ENCODE data around the gene SIPA1.

SIPA1 gene, protein sequence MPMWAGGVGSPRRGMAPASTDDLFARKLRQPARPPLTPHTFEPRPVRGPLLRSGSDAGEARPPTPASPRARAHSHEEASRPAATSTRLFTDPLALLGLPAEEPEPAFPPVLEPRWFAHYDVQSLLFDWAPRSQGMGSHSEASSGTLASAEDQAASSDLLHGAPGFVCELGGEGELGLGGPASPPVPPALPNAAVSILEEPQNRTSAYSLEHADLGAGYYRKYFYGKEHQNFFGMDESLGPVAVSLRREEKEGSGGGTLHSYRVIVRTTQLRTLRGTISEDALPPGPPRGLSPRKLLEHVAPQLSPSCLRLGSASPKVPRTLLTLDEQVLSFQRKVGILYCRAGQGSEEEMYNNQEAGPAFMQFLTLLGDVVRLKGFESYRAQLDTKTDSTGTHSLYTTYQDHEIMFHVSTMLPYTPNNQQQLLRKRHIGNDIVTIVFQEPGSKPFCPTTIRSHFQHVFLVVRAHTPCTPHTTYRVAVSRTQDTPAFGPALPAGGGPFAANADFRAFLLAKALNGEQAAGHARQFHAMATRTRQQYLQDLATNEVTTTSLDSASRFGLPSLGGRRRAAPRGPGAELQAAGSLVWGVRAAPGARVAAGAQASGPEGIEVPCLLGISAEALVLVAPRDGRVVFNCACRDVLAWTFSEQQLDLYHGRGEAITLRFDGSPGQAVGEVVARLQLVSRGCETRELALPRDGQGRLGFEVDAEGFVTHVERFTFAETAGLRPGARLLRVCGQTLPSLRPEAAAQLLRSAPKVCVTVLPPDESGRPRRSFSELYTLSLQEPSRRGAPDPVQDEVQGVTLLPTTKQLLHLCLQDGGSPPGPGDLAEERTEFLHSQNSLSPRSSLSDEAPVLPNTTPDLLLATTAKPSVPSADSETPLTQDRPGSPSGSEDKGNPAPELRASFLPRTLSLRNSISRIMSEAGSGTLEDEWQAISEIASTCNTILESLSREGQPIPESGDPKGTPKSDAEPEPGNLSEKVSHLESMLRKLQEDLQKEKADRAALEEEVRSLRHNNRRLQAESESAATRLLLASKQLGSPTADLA

DNA sequence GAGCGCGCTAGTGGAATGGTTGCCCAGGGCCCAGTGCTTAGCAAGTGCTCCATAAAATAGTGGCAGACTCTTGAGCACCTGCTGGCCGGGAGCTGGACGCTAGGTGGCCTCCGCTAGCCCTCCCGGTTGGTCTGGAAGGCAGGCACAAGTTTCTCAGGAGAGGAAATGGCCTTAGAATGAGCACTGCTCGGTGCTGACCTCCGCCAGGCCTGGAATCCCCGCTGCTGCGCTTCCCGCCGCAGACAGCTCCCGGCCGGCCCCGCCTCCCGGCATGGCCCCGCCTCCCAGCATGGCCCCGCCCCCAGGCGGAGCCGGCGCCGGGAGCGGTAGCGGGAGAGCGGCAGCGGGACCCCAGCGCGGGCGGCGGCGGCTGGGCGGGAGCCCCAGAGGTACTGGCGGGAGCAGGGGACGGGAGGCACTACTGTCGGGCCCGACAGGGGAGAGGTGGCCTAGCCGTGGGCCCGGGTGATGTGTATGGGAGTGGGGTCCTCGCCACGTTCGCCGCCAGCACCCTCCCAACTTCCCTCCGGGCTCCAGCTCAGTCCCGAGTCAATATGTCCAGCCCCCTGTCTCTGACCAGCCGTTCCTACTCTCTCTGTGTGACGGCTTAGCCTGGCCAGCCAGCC is at the start of gene SIPA1:
SIPA1 (plus strand) TSS at position 308 of the 626 bp plus-strand sequence. CDS start 2,821 bp downstream, outside the sequence.
- no peak for DNase-seq (ENCODE audit: low read depth, low spot score)

DNA sequence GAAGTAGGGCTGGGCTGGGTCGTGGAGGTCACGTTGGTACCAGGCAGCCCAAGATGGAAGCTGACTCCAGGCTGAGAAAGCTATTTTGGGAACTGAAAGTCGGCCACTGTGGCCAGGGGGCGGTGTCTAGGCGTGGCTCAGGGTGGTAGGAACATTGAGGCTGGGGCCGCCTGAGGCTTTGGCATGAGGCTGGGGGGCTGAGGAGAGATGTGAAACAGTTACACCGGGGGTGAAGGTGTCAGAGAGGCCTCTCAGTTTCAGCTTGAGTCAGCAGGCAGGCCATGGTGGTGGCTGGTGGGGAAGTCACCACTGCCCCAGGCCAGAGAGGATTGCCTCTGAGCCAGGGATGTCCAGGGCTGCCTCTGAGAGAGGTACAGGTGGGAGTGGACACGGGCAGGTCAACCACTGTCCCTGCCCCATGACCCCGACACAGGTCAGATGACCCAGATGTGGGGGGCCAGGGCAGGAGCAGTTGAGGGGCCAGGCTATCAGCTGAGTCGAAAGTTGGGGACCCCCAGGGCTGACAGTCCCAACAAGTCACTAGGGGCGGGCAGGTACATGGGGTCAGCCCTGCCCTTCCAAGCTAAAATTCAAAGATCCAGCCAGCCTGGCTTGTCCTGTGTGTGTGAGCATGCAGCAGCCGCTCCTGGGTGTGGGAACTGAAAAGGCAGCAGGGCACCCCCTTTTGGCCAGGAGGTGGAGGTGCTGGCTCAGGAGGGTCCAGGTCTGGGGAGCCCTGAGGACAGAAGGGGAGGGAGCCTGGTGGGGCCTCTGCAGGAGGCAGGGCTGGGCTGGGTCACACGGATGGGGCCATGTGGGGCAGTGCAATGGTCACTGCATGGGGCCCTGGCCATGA is 49.5 kb upstream of the SIPA1 start:
- DNase-seq (ENCODE audit: low read depth, low spot score), result no peak

DNA sequence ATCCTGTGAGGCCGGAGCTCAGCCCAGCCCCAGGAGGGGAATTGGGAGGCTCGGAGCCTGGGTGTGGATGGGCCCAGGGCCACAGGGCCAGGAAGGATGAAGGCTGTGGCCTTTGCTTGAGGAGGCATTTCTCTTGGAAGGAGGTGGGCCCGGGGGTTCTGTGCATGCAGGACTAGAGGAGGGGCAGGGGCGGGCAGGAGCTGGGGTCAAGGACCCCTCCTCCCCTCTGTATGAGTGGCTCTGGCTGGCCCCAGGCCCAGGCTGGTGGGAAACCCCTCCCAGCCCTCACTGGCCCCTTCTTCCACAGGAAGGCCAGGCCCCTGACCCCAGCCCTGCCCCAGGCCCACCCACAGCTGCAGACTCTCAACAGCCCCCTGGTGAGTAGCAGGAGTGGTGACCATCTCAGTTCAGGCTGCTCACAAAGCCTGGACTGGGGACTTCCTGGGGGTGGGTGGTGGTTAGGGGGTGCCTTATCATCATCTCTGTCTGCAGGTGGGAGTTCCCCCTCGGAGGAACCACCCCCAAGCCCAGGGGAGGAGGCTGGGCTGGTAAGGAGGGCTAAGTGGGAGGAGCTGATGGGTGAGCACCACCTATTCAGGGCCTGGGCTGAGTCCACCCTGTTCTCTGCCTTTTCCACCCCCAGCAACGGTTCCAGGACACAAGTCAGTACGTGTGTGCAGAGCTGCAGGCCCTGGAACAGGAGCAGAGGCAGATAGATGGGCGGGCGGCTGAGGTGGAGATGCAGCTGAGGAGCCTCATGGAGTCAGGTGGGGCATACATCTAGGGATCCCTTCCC is 48.3 kb upstream of the SIPA1 start:
- DNase-seq (ENCODE audit: low read depth, low spot score), result no peak

DNA sequence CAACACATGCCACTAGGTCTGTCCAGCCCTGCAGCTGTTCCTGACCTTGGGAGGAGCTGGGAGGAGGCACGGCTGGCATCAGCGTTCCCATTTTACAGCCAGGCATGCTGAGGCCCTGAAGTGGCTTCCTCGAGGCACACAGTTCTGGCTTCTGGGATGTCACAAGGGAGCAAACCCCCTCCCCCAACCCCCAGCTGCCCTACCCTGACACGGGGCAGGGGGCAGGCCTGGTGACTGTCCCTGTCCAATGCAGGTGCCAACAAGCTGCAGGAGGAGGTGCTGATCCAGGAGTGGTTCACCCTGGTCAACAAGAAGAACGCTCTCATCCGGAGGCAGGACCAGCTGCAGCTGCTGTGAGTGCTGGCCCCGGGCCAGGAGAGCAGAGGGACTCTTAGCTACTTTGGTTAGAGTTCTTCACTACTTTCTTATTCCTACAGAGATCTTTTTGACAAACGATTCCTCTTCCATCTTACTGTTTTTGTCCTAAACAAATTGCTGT is 47.6 kb upstream of the SIPA1 start:
- DNase-seq (ENCODE audit: low read depth, low spot score), result no peak

DNA sequence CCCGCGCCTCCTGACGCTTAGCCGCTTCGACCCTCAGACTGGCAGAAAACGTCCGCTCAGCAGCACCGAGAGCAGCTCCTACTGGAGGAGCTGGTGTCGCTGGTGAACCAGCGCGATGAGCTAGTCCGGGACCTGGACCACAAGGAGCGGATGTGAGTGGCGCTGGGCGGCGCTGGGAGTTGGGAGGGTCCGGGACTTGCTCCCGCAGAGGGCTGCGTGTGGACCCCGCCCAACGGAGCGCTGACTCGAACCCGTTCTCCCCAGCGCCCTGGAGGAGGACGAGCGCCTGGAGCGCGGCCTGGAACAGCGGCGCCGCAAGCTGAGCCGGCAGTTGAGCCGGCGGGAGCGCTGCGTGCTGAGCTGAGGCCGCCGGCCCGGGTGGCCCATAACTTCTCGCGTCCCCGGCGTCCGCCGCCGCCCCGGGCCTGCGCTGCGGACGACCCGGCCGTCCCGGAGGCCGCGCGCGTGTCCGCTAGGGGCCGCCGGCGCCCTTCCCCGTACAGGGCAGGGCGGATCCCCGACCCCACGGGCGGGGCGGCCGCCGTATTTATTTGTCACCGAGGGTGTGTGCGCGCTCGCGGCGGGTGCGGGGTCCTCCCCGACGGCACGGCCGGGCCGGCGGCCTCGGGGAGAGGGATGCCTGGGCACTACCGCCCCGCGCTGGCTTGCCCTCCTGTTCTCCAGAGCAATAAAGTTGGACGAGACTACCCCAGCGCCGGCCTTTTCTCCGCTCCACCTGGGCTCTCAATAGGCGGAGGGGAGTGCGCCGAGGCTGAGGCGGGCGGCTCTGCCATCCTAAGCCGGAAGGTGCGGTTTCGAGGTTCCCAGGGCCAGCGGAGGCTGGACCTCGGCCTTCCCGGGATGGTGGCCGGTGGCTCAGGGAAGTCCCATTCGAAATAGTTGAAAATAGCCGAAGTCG is 45.7 kb upstream of the SIPA1 start:
- no peak for DNase-seq (ENCODE audit: low read depth, low spot score)

DNA sequence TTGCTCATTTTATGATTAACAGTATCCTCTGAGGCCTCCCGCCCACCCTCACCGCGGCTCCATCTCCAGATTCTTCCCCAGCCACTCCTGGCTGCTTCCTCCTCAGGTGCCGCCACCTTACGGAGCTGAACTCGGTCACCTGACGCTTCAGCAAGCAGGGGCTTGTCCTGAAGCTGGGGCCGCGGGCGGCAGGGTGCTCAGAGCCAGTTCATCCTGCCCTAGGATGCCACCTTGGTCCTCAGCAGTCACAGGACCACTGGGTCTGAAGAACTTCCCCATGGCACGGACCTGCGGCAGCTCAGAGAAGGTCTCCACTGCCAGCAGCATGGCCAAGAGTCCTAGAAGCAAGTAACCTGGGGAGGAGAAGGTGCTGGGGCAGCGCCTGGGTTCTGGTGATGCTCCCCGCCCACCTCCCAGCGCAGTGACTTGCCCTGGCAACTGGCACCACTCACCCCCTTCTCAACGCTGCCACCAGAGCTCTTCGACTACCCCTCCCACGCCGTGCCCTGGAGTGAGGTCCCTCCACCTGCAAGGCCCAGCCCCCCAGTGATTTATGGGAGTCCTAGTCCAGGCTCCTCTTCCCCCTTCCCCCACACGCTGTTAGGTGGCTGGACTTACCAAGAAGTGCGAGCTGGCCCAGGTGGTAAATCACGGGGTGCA is 44.9 kb upstream of the SIPA1 start:
- no peak for DNase-seq (ENCODE audit: low read depth, low spot score)

DNA sequence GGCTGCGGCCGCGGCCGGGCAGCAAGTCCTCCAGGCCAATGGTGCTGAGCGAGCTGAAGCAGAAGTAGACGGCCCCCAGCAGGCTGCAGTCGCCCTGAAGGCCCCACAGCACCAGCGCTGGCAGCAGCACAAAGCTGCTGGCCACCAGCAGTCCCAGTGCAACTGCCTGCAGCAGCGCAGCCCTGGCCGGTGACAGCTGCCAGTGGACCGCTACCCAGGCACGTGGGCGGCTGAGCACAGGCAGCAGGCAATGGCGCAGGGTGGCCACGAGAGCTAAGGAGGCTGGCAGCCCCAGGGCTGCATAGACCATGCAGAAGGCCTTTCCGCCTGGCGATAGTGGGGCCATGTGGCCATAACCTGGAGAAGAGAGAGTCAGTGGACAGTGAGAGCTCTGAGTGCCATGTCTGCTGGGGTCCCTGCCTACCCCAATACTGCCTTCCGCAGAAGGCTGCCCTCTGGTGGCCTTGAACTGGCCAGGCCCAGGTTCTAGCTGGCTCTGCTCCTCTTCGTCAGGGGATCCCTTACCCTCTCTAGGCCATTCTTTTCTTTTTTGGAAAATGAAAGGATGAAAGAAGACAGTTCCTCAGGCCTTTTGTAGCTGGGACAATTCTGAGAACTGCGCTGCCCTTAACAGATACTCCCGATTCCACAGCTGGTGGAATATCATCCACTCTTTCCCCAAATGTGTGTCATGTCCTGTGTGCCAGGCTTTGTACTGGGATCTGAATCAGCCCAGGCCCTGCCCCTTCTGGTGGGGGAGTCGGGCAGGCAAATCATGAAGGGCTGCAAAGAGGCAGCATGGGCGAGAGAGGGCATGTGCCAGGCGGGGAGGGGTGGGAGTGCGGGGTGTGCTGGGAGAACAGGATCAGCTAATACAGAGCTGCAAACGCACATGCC is 44.1 kb upstream of the SIPA1 start:
- DNase-seq (ENCODE audit: low read depth, low spot score), result no peak

DNA sequence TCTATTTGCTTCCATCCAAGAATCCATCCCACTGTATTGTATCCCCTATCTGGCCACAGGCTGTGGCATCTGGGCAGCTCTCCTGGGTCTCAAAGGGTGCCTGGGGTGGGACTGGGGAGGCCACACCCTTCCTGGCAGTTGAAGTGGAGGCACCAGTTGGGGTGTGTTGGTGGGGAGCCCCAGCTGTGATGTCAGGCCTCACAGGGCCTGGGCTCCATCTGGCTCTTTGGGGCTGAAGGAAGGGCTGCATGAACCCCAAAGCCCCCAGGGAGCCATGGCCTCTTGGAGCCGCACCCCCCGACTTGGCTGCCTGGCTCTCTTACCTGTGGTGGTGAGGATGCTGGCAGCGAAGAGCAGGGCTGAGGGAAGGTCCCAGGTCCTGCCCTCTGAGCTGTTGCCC is 42.8 kb upstream of the SIPA1 start:
- DNase-seq (ENCODE audit: low read depth, low spot score), result no peak

DNA sequence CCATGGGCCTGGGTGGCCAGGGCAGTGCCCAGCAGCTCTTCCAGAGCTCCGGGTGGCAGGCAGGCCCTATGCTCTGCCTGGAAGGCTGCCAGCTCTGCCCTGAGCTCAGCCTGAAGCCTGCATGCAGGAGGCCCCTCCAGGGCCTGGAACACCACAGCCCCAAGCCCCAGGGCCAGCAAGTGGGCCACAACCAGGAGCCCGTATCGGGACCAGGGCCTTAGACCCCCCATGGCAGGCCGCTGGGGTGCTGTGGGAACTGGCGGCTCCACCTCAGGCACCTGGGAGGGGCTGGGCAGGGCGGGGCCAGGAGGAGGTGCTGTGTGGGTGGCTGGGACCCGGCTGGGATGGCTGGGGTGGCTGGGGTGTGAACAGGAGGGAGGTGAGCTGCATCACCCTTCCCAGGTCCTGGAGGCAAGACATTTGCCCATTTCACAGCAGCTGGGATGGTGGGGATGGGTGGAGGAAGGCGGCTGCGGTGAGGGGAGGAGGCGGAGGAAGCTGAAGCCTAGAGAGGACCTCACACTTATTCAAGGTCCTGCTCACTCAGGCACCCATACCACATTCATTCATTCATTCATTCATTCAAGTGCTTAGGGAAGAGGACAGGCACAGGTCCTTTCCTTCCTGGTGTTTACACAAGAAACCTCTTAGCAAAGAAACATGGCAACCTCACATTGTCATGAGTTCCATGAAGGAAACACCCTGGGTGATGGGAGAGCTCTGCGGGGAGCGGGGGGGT is 42.2 kb upstream of the SIPA1 start, which contains the start of gene KCNK7:
KCNK7 (minus strand) TSS at position 258 of the 739 bp plus-strand sequence; CDS start at position 230, 28 bp downstream.
- no peak for DNase-seq (ENCODE audit: low read depth, low spot score)

DNA sequence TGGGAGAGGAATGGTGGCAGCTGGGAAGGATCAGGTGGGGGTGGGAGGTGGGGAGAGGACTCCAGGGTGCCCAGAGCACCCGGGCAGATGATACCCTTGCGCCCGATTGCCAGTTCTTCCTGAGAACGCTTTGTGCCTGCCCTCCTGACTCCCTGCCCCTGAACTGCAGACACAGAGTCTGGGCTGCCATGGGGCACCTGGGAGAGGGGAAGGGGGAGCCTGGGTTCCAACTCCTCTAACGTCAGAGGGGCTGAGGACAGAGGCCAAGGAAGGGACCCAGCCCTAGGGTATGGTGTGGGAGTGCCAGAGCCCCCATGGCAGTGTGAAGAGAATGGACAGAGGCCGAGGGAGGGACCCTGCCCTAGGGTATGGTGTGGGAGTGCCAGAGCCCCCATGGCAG is 41.4 kb upstream of the SIPA1 start:
- DNase-seq (ENCODE audit: low read depth, low spot score), result no peak

DNA sequence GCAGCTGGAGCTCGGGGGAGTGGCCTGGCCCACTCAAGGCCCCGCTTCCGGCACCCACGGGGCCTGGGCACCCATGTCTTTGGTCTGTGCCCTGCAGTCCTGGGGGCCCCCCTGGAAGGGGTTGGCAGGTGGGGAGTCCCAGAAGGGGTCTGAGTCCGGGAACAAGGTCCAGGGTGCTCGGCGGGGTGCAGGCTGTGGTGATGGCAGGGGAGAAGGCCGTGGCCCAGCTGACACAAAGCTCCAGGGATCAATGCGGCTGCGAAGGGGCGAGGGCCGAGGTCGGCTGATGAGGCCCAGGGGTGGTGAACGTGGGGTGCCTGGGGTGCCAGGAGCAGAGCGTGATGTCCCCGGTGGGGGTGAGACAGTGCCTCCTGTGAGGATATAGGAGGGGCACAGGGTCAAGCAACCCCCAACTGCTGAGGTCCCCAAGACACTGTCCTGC is 39.6 kb upstream of the SIPA1 start:
- no peak for DNase-seq (ENCODE audit: low read depth, low spot score)

DNA sequence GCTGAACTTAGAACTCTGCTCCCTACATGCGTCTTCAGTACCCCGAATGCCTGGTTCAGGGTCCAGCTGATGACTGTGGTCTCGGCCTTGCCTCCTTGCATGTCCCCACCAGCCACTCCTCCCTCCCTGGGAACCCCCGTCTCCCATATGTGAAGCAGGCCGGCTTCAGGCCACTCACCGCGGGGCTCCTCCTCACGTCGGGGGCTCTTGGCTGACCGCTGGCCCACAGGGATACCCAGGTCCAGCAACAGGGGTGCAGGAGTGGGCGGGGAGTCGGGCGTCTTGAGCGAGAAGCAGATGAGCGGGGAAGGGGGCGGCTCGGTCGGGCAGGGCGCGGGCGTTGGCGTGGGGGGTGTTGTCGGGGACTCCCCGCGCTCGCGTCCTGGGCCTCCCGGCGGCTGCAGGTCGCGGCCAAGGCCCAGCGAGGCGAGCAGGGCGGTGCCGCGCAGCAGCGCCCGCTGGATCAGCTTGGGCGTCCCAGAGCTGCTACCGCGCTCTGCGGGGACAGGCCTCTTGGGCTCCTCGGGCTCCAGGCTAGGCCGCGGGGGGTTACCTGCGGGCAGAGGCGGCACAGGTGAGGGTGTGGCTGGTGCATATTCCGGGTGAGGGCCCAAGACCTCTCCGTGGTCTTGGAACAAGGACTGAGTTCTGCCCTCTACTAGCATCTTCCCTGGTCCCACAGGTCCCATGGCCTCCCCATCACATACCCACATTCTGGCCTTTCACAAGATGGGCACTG is 38.5 kb upstream of the SIPA1 start:
- DNase-seq (ENCODE audit: low read depth, low spot score), result no peak

DNA sequence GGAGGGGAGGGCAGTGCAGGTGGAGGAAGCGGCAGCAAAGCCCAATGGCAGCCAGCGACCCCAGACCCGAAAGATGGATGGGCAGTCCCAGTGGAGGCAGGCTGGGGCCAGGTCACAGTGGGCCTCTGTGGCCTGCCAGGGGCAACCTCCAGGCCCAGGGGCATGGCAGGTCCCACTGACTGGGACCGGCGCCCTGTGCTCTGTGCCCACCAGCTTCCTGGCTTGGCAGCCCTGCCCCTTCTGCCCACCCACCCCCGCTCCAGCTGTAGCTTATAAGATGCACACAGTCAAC is 38.0 kb upstream of the SIPA1 start:
- DNase-seq (ENCODE audit: low read depth, low spot score), result no peak

DNA sequence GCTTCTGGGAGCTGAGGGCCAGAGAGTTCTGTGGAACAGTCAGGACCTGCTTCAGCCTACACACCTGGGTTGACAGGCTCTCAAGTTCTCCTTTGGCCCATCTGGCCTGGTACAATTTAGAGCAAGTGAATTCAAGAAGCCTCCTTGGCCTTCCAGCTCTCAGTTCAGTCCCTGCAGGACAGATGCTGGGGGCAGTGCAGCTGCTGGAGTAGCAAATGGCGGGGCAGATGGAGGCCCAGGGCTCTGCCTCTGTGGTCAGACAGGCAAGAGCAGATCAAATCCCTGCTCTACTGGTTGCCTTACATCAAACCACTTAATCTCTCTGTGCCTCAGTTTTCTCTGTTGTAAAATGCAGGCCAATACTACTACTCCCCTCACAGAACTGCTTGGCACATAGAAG is 33.6 kb upstream of the SIPA1 start:
- no peak for DNase-seq (ENCODE audit: low read depth, low spot score)

DNA sequence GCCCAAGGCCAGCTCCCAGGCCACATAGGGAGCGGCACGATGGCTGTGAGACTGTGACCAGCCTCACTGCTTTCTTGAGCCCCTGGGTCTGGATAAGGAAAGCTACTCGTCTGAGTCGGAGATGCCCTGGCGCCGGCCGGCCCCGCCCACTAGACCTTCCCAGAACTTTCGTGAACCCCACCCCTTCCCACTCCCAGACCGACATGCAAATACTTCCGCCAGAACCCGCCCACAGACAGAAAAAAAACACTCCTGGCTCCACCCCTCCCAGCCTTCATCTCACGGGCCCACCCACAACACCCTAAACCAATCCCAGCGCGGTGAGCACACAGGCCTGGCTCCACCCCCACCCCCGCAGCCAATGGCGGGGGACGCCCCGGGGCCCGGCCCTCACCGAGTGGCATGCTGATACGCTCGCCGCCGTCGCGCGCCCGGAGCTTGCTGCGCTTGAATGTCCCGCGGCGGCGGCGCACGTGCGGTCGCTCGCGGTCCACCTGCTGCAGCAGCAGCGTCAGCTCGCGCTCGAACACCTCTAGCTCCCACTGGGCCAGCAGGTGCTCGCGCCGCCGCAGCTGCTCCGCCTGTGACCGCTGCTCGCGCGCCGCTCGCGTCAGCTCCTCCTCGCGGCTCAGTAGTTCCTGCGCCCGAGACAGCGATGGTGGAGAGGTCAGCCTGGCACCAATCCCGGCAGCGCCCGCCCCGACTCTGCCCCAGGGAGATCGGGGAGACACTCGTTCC is 30.9 kb upstream of the SIPA1 start:
- DNase-seq (ENCODE audit: low read depth, low spot score), result peak; percentile 92

Measured in iPS DF 19.7 (cell line).